H1 (cell line): ENCODE data around the gene GCKR. TPM values are rescaled to one million over a fixed set of nuclear protein-coding genes. Genes with fewer than 3 reads are reported as not detected.

ENCODE experiments used
- CTCF ChIA-PET: fragments of 300-600 bp; sonication (Branson Sonifier 250); formaldehyde crosslinking; loops from one replicate; lab custom pipeline; 2021; ENCODE audit not compliant: partially characterized antibody; lab: Charles Lee
- POLR2A ChIA-PET: fragments of 300-600 bp; sonication (Branson Sonifier 250); formaldehyde crosslinking; loops from one replicate; lab custom pipeline; 2021; ENCODE audit warnings: inconsistent platforms; ENCODE audit not compliant: partially characterized antibody; lab: Charles Lee
- DNase-seq, 2 experiments: peaks; one replicate each; pipeline versions ENCODE4 v3.0.0 to v3.0.0-alpha.2; 2010 to 2022; ENCODE audit warnings: low spot score in 2 of 2, low read depth in 1 of 2, mixed read lengths in 1 of 2
- FAIRE-seq: peaks from 2 replicates; lab custom pipeline; 2011; peaks lifted over from hg19 to GRCh38; lab: Jason Lieb, UNC
- H2AFZ ChIP-seq: 2 replicates; pipeline ENCODE4 v1.8.1; 2012; ENCODE audit warnings: low read length, inconsistent platforms
- H2AK5ac ChIP-seq: 2 replicates; pipeline ENCODE4 v1.6.1; 2013; ENCODE audit warnings: low read depth, low read length
- H2BK120ac ChIP-seq: replicated peaks from 2 replicates; pipeline ENCODE3; 2013; ENCODE audit warnings: low read depth, low read length, inconsistent platforms
- H2BK12ac ChIP-seq: 2 replicates; pipeline ENCODE4 v1.6.1; 2013; ENCODE audit warnings: low read depth, low read length
- H2BK15ac ChIP-seq: 2 replicates; pipeline ENCODE4 v1.6.1; 2013; ENCODE audit warnings: low read length
- H2BK20ac ChIP-seq: 2 replicates; pipeline ENCODE4 v1.6.1; 2013; ENCODE audit warnings: low read length
- H2BK5ac ChIP-seq: 2 replicates; pipeline ENCODE4 v1.6.1; 2013; ENCODE audit warnings: low read depth, low read length
- H3K14ac ChIP-seq: 2 replicates; pipeline ENCODE4 v1.6.1; 2013; ENCODE audit warnings: inconsistent platforms; ENCODE audit not compliant: insufficient read length
- H3K18ac ChIP-seq: 2 replicates; pipeline ENCODE4 v1.6.1; 2013; ENCODE audit warnings: low read length; ENCODE audit errors: extremely low read depth
- H3K23ac ChIP-seq: 2 replicates; pipeline ENCODE4 v1.6.1; 2013; ENCODE audit warnings: inconsistent platforms; ENCODE audit not compliant: insufficient read length
- H3K23me2 ChIP-seq: 2 replicates; pipeline ENCODE4 v1.6.1; 2013; ENCODE audit warnings: low read depth, low read length
- H3K27ac ChIP-seq: 2 replicates; pipeline ENCODE4 v1.6.1; 2011; ENCODE audit warnings: low read depth, low read length, inconsistent platforms
- H3K27me3 ChIP-seq, 4 experiments: replicated peaks in 1 of 4; 1 replicate in 1 of 4; 2 replicates in 3 of 4; pipeline versions ENCODE4 v1.6.1 to v1.8.1; 2011 to 2013; ENCODE audit warnings: low read length in 3 of 4, mild to moderate bottlenecking in 3 of 4, inconsistent platforms in 2 of 4, mixed read lengths in 2 of 4, moderate library complexity in 1 of 4; ENCODE audit not compliant: control insufficient read depth in 3 of 4, insufficient read depth in 3 of 4; ENCODE audit errors: extremely low read depth in 1 of 4
- H3K36me3 ChIP-seq, 4 experiments: 2 replicates each; pipeline versions ENCODE4 v1.6.1 to v1.8.1; 2011 to 2013; ENCODE audit warnings: mild to moderate bottlenecking in 4 of 4, low read length in 3 of 4, moderate library complexity in 2 of 4, control low read depth in 1 of 4, inconsistent platforms in 1 of 4; ENCODE audit not compliant: insufficient read depth in 4 of 4, control insufficient read depth in 2 of 4
- H3K4ac ChIP-seq: replicated peaks from 2 replicates; pipeline ENCODE3; 2013; ENCODE audit warnings: low read length, low read depth, mixed read lengths, inconsistent platforms; ENCODE audit not compliant: insufficient read length
- H3K4me1 ChIP-seq, 4 experiments: replicated peaks in 1 of 4; 1 replicate in 1 of 4; 2 replicates in 3 of 4; pipeline versions ENCODE4 v1.6.1 to v1.8.1; 2011 to 2013; ENCODE audit warnings: low read length in 3 of 4, inconsistent platforms in 2 of 4, mixed read lengths in 1 of 4; ENCODE audit not compliant: insufficient read depth in 4 of 4, control insufficient read depth in 3 of 4
- H3K4me2 ChIP-seq, 2 experiments: 2 replicates each; pipeline versions ENCODE4 v1.6.1 to v1.8.1; 2011 to 2013; ENCODE audit warnings: low read depth in 2 of 2, low read length in 2 of 2, control low read depth in 1 of 2, inconsistent platforms in 1 of 2, mild to moderate bottlenecking in 1 of 2; ENCODE audit not compliant: insufficient read depth in 1 of 2
- H3K4me3 ChIP-seq, 4 experiments: fragments of 200-600, 300-600 bp in 1 of 4; sonication (generic), shearing (Covaris generic), sonication (Bioruptor Twin) in 1 of 4; 2 replicates each; pipeline versions ENCODE4 v1.5.1 to v1.8.1; 2011 to 2016; ENCODE audit warnings: low read length in 4 of 4, low read depth in 3 of 4, control low read depth in 2 of 4, inconsistent platforms in 2 of 4, mild to moderate bottlenecking in 2 of 4, mixed read lengths in 1 of 4, moderate library complexity in 1 of 4; ENCODE audit not compliant: insufficient read depth in 2 of 4; ENCODE audit errors: extremely low read depth in 1 of 4
- H3K56ac ChIP-seq: replicated peaks from 2 replicates; pipeline ENCODE3; 2013; ENCODE audit warnings: low read depth, mild to moderate bottlenecking, mixed read lengths, low read length, inconsistent platforms; ENCODE audit not compliant: insufficient read length
- H3K79me1 ChIP-seq: 2 replicates; pipeline ENCODE4 v1.6.1; 2013; ENCODE audit warnings: low read depth, low read length, control low read depth
- H3K79me2 ChIP-seq, 2 experiments: 2 replicates each; pipeline versions ENCODE4 v1.6.1 to v1.8.1; 2012 to 2013; ENCODE audit warnings: low read length in 2 of 2, mild to moderate bottlenecking in 2 of 2, inconsistent platforms in 1 of 2; ENCODE audit not compliant: insufficient read depth in 2 of 2, control insufficient read depth in 1 of 2
- H3K9ac ChIP-seq, 4 experiments: replicated peaks in 1 of 4; 1 replicate in 1 of 4; 2 replicates in 3 of 4; pipeline versions ENCODE4 v1.6.1 to v1.8.1; 2011 to 2013; ENCODE audit warnings: low read depth in 3 of 4, low read length in 3 of 4, control low read depth in 2 of 4, mild to moderate bottlenecking in 2 of 4, moderate library complexity in 2 of 4, inconsistent platforms in 1 of 4; ENCODE audit errors: extremely low read depth in 1 of 4
- H3K9me3 ChIP-seq, 2 experiments: 2 replicates each; pipeline versions ENCODE4 v1.6.1 to v1.8.1; 2012 to 2013; ENCODE audit warnings: mild to moderate bottlenecking in 2 of 2, moderate library complexity in 2 of 2, control low read depth in 1 of 2, inconsistent platforms in 1 of 2, low read depth in 1 of 2, low read length in 1 of 2, mixed read lengths in 1 of 2; ENCODE audit not compliant: insufficient read depth in 2 of 2
- H4K20me1 ChIP-seq, 2 experiments: replicated peaks in 1 of 2; 2 replicates each; pipeline versions ENCODE3 to v1.8.1; 2011 to 2013; ENCODE audit warnings: inconsistent platforms in 2 of 2, low read length in 2 of 2, mild to moderate bottlenecking in 1 of 2; ENCODE audit not compliant: insufficient read depth in 2 of 2, control insufficient read depth in 1 of 2
- H4K5ac ChIP-seq: 2 replicates; pipeline ENCODE4 v1.6.1; 2013; ENCODE audit warnings: low read length, low read depth, mixed read lengths, inconsistent platforms; ENCODE audit not compliant: insufficient read length
- H4K8ac ChIP-seq: 2 replicates; pipeline ENCODE4 v1.8.0; 2013; ENCODE audit warnings: mild to moderate bottlenecking, moderate library complexity, low read length, inconsistent platforms; ENCODE audit not compliant: insufficient read depth; ENCODE audit errors: extremely low read depth
- H4K91ac ChIP-seq: replicated peaks from 2 replicates; pipeline ENCODE3; 2013; ENCODE audit warnings: low read length, mixed read lengths, inconsistent platforms; ENCODE audit not compliant: insufficient read length
- ASH2L ChIP-seq: fragments of 200-600, 300-600 bp; sonication (generic); IDR thresholded peaks from one replicate; pipeline ENCODE4 v1.7.1; 2017; ENCODE audit warnings: low read length
- ATF2 ChIP-seq: IDR thresholded peaks from 2 replicates; pipeline ENCODE4 v1.6.1; 2012; ENCODE audit warnings: low read length, inconsistent platforms
- CHD1 ChIP-seq: IDR thresholded peaks from 2 replicates; pipeline ENCODE4 v1.6.1; 2012; ENCODE audit warnings: low read depth, low read length, improper control_type of control experiment
- CTCF ChIP-seq, 3 experiments: IDR thresholded peaks; 1 replicate in 2 of 3; 2 replicates in 1 of 3; pipeline versions ENCODE4 v1.5.1 to v1.6.1; 2011; ENCODE audit warnings: low read length in 3 of 3, mild to moderate bottlenecking in 3 of 3, inconsistent platforms in 2 of 3, low read depth in 1 of 3, moderate library complexity in 1 of 3; ENCODE audit not compliant: insufficient read depth in 1 of 3; ENCODE audit errors: control extremely low read depth in 1 of 3
- EZH2 ChIP-seq: fragments of 200-600 bp; sonication (generic); IDR thresholded peaks from 2 replicates; pipeline ENCODE4 v1.7.1; 2012; ENCODE audit warnings: low read depth, mild to moderate bottlenecking, moderate library complexity, low read length, inconsistent platforms; ENCODE audit not compliant: severe bottlenecking
- JUND ChIP-seq: IDR thresholded peaks from 2 replicates; pipeline ENCODE4 v1.6.1; 2011; ENCODE audit warnings: mild to moderate bottlenecking, improper control_type of control experiment, low read length
- SIX5 ChIP-seq: IDR thresholded peaks from 2 replicates; pipeline ENCODE4 v1.6.1; 2011; ENCODE audit warnings: mild to moderate bottlenecking, low read depth, low read length
- SP1 ChIP-seq: IDR thresholded peaks from 2 replicates; pipeline ENCODE4 v1.6.1; 2011; ENCODE audit warnings: low read depth, low read length
- YY1 ChIP-seq: IDR thresholded peaks from 2 replicates; pipeline ENCODE4 v1.6.1; 2011; ENCODE audit warnings: low read depth, mild to moderate bottlenecking, low read length
- WGBS, 2 experiments: shearing (Covaris generic) in 1 of 2; methylation state at CpG; one replicate each; pipeline versions ENCODE4 v1.1.6 to v1.1.7; 2013 to 2015; ENCODE audit warnings: low lambda C conversion rate in 2 of 2, mixed read lengths in 2 of 2, inconsistent platforms in 1 of 2, low coverage in 1 of 2, missing lambda C conversion rate in 1 of 2; ENCODE audit not compliant: insufficient replicate concordance in 2 of 2, insufficient coverage in 1 of 2, insufficient read length in 1 of 2; ENCODE audit errors: extremely low coverage in 1 of 2, missing lambda C conversion rate in 1 of 2; 5-methylcytosine and 5-hydroxymethylcytosine counted together
- polyA plus RNA-seq, 7 experiments: library from polyadenylated mRNA; depleted of rRNA in 3 of 7; stranded (reverse) in 5 of 7; unstranded in 2 of 7; fragments of >200 nt in 5 of 7; fragments of 200-250 nt in 2 of 7; gene quantifications; 1 replicate in 5 of 7; 2 replicates in 1 of 7; 4 replicates in 1 of 7; pipeline versions ENCODE4 v1.2.1 to v1.2.3, GENCODE V29; 2011 to 2013; ENCODE audit warnings: missing spikeins in 2 of 7, mixed read lengths in 2 of 7
- total RNA-seq: library from RNA; stranded (reverse); fragmentation: NEBNext Ultra II Directional; extraction: Animal tissue kit (Norgen Biotek cat#: 25700); gene quantifications from 2 replicates; pipeline ENCODE4 v1.2.1, GENCODE V29; 2021

GCKR gene
- total and polyA plus RNA-seq, 2 of the 8 experiments (the other 6 are each of a cell fraction or from before 2014, with no cell fraction given), result 0.30 to 1.2 TPM

GRCh38 chr2:27461118-27461517 lies 35.5 kb upstream of the GCKR start:
- Histone ChIP-seq H4K91ac (no peak overlapping the region), H4K5ac (no peak overlapping the region), H3K79me1 (no peaks in the 10 kb centered on the region; the same call in 1 of the 2 replicates), H3K4me1 (peaks cover 0 to 4% (median 1%) of the 10 kb centered on the region in 4 experiments; a peak in 1 of 7 replicates), H3K36me3 (peaks cover 0 to 10% (median 2%) of the 10 kb centered on the region in 4 experiments; a peak in 1 of 8 replicates), H2BK20ac (no peak overlapping the region), H3K4ac (no peak overlapping the region), H3K9ac (no peak overlapping the region), H3K9me3 (no peaks in the 10 kb centered on the region), H2BK15ac (no peak overlapping the region), H3K27ac (no peak overlapping the region), H3K23ac (no peak overlapping the region), H2AFZ (no peak overlapping the region), H4K8ac (no peak overlapping the region), H3K4me2 (no peak overlapping the region), H3K27me3 (no peaks in the 10 kb centered on the region), H4K20me1 (no peaks in the 10 kb centered on the region), H2BK120ac (no peak overlapping the region), H3K56ac (no peak overlapping the region), H2AK5ac (no peak overlapping the region), H3K18ac (no peak overlapping the region), H2BK5ac (no peak overlapping the region), H3K79me2 (no peaks in the 10 kb centered on the region), H3K14ac (no peak overlapping the region), H3K23me2 (no peaks in the 10 kb centered on the region), H2BK12ac (no peak overlapping the region), H3K4me3 (no peak overlapping the region)
- CTCF ChIA-PET, result interaction anchor here (1.0 to 1.8 kb wide), 2 partner anchors 8 to 12 kb away, joined by 4 to 6 read pairs; no protein-coding TSS in a partner anchor
- FAIRE-seq (no peak), DNase-seq (no peak)
- POLR2A ChIA-PET, result interaction anchor here (1.0 to 1.4 kb wide), 2 partner anchors 158 to 197 kb away, joined by 3 to 4 read pairs; no protein-coding TSS in a partner anchor
- WGBS, 2 experiments, result 81% methylated on average over 8 of the region's 8 CpGs; no CpG with 5 or more reads in 1 of the 2 experiments
- TF ChIP-seq CTCF (IDR thresholded peaks at IDR 0.05; ENCODE audit: control extremely low read depth in 1 of 3, insufficient read depth in 1 of 3, low read depth in 1 of 3, low read length in 3 of 3) (no peak), CHD1 (no peak), ATF2 (no peak), EZH2 (no peak), ASH2L (no peak), JUND (no peak), SIX5 (no peak), SP1 (no peak), YY1 (no peak)
